DMS 273 treated with DMSO at 0.1 percent for 48 hours (cell line): ENCODE data around the gene MVD.
"Not testable (repeated sequence)": the region's sequence is repeated elsewhere in the genome, so short reads cannot be mapped to it uniquely, and the experiment has no call there.

Source experiments
- DNase-seq: peaks from one replicate; lab custom pipeline; 2025; lab: John Stamatoyannopoulos, UW

Gene MVD

GRCh38 chr16:88681709-88682451 lies 19.0 kb upstream of the MVD start:
- no peak for DNase-seq

- no peak for DNase-seq
Measured at GRCh38 chr16:88681084-88681680, 18.3 kb upstream of the MVD start.

- no peak for DNase-seq
Measured at GRCh38 chr16:88680554-88681083, 17.7 kb upstream of the MVD start.

- DNase-seq, result no peak
Measured at GRCh38 chr16:88678224-88678979, 15.5 kb upstream of the MVD start.

GRCh38 chr16:88677721-88678120 lies 14.8 kb upstream of the MVD start:
- no peak for DNase-seq

- no peak for DNase-seq
Measured at GRCh38 chr16:88676502-88677242, 13.8 kb upstream of the MVD start.

GRCh38 chr16:88673716-88674379 lies 11.0 kb upstream of the MVD start:
- no peak for DNase-seq

- DNase-seq, result no peak
Measured at GRCh38 chr16:88672776-88673175, 9.9 kb upstream of the MVD start.

GRCh38 chr16:88671806-88672205 lies 8.9 kb upstream of the MVD start:
- no peak for DNase-seq

GRCh38 chr16:88669980-88670379 lies 7.1 kb upstream of the MVD start:
- no peak for DNase-seq

- not testable (repeated sequence) for DNase-seq
Measured at GRCh38 chr16:88669493-88669892, 6.6 kb upstream of the MVD start.

- DNase-seq, result no peak
Measured at GRCh38 chr16:88667461-88667860, 4.6 kb upstream of the MVD start.

GRCh38 chr16:88665570-88665969 lies 2.7 kb upstream of the MVD start:
- no peak for DNase-seq

GRCh38 chr16:88665148-88665547 lies 2.3 kb upstream of the MVD start:
- DNase-seq, result no peak

- DNase-seq, result no peak
Measured at GRCh38 chr16:88662222-88662842, 559 bp downstream of the MVD start.

GRCh38 chr16:88661468-88661867 lies 1.4 kb downstream of the MVD start:
- DNase-seq, result no peak

- no peak for DNase-seq
Measured at GRCh38 chr16:88659160-88659559, 3.7 kb downstream of the MVD start.

GRCh38 chr16:88658714-88659113 lies 4.2 kb downstream of the MVD start:
- DNase-seq, result no peak

- DNase-seq, result no peak
Measured at GRCh38 chr16:88657371-88657770, 5.5 kb downstream of the MVD start.

GRCh38 chr16:88656291-88656980 lies 6.5 kb downstream of the MVD start:
- no peak for DNase-seq
